H1 (cell line): ENCODE measurements around the gene INO80. TPM values are rescaled to one million over a fixed set of nuclear protein-coding genes. Genes with fewer than 3 reads are reported as not detected.

ENCODE experiments used
- ATF3 ChIP-seq: IDR thresholded peaks from 2 replicates; pipeline ENCODE4 v1.6.1; 2011; ENCODE audit warnings: low read depth, mild to moderate bottlenecking, low read length; ENCODE audit not compliant: insufficient read depth
- BCL11A ChIP-seq, 2 experiments: IDR thresholded peaks; one replicate each; pipeline ENCODE4 v1.6.1; 2011; ENCODE audit warnings: low read depth in 2 of 2, low read length in 2 of 2, mild to moderate bottlenecking in 2 of 2
- CHD7 ChIP-seq: fragments of 300-600 bp; sonication (generic); IDR thresholded peaks from 2 replicates; pipeline ENCODE4 v1.7.1; 2012; ENCODE audit warnings: low read length, moderate library complexity, mild to moderate bottlenecking, inconsistent platforms; ENCODE audit not compliant: insufficient replicate concordance
- CTCF ChIP-seq, 3 experiments: IDR thresholded peaks; 1 replicate in 2 of 3; 2 replicates in 1 of 3; pipeline versions ENCODE4 v1.5.1 to v1.6.1; 2011; ENCODE audit warnings: low read length in 3 of 3, mild to moderate bottlenecking in 3 of 3, inconsistent platforms in 2 of 3, low read depth in 1 of 3, moderate library complexity in 1 of 3; ENCODE audit not compliant: insufficient read depth in 1 of 3; ENCODE audit errors: control extremely low read depth in 1 of 3
- EP300 ChIP-seq, 2 experiments: IDR thresholded peaks; 1 replicate in 1 of 2; 2 replicates in 1 of 2; pipeline ENCODE4 v1.6.1; 2011 to 2012; ENCODE audit warnings: low read depth in 2 of 2, low read length in 2 of 2, mild to moderate bottlenecking in 2 of 2, borderline replicate concordance in 1 of 2, inconsistent platforms in 1 of 2, moderate library complexity in 1 of 2
- MAX ChIP-seq: IDR thresholded peaks from 2 replicates; pipeline ENCODE4 v1.6.1; 2012; ENCODE audit warnings: inconsistent platforms
- POU5F1 ChIP-seq: IDR thresholded peaks from 2 replicates; pipeline ENCODE4 v1.6.1; 2011; ENCODE audit warnings: low read depth, mild to moderate bottlenecking, low read length, moderate library complexity
- polyA plus RNA-seq, 7 experiments: library from polyadenylated mRNA; depleted of rRNA in 3 of 7; stranded (reverse) in 5 of 7; unstranded in 2 of 7; fragments of >200 nt in 5 of 7; fragments of 200-250 nt in 2 of 7; gene quantifications; 1 replicate in 5 of 7; 2 replicates in 1 of 7; 4 replicates in 1 of 7; pipeline versions ENCODE4 v1.2.1 to v1.2.3, GENCODE V29; 2011 to 2013; ENCODE audit warnings: missing spikeins in 2 of 7, mixed read lengths in 2 of 7
- total RNA-seq: library from RNA; stranded (reverse); fragmentation: NEBNext Ultra II Directional; extraction: Animal tissue kit (Norgen Biotek cat#: 25700); gene quantifications from 2 replicates; pipeline ENCODE4 v1.2.1, GENCODE V29; 2021

The INO80 gene
- total and polyA plus RNA-seq, 2 of the 8 experiments (the other 6 are each of a cell fraction or from before 2014, with no cell fraction given) = 4.3 to 24.5 TPM

- TF ChIP-seq CHD7 (no peak), CTCF (IDR thresholded peaks at IDR 0.05; ENCODE audit: control extremely low read depth in 1 of 3, insufficient read depth in 1 of 3, low read depth in 1 of 3, low read length in 3 of 3) (no peak), EP300 (IDR thresholded peaks at IDR 0.05; ENCODE audit: borderline replicate concordance in 1 of 2, low read depth in 2 of 2, low read length in 2 of 2) (no peak), POU5F1 (no peak), MAX (no peak), BCL11A (IDR thresholded peaks at IDR 0.05; ENCODE audit: low read depth in 2 of 2, low read length in 2 of 2) (no peak), ATF3 (no peak)
Measured at GRCh38 chr15:40969363-40969762, 146.7 kb downstream of the INO80 start (continued).
